ENCODE results near the gene MAGI2. TPM values are rescaled to one million over a fixed set of nuclear protein-coding genes. Genes with fewer than 3 reads are reported as not detected.

MAGI2 gene
- total and polyA plus RNA-seq, 2 experiments from 2014 or later = 10.4 to 26.4 TPM

- H3K9me2 ChIP-seq (ENCODE audit: insufficient read depth) = no peaks in the 10 kb centered on the region
- peak overlapping the region; percentile 47; the same call in 1 of the 2 replicates for H2AFZ ChIP-seq
- TF ChIP-seq JUNB (IDR thresholded peaks at IDR 0.05; ENCODE audit: unreplicated experiment) (no peak), ZNF462 (CRISPR knock-in tag; IDR thresholded peaks at IDR 0.05) (no peak), CREB1 (CRISPR knock-in tag; IDR thresholded peaks at IDR 0.05; ENCODE audit: low read depth) (no peak), ZNF331 (CRISPR knock-in tag; IDR thresholded peaks at IDR 0.05; ENCODE audit: low read depth) (no peak), ETS1 (IDR thresholded peaks at IDR 0.05) (no peak), NANOG (IDR thresholded peaks at IDR 0.05; ENCODE audit: borderline replicate concordance) (no peak), EZH2 (IDR thresholded peaks at IDR 0.05; ENCODE audit: low read depth, unreplicated experiment) (no peak), EZH2phosphoT487 (IDR thresholded peaks at IDR 0.05; ENCODE audit: unreplicated experiment) (no peak), STAT1 (IDR thresholded peaks at IDR 0.05; ENCODE audit: unreplicated experiment) (no peak), POLR2AphosphoS5 (IDR thresholded peaks at IDR 0.05; ENCODE audit: low read depth) (no peak), CTCF (conservative IDR thresholded peaks at IDR 0.05; ENCODE audit: low read depth in 2 of 2) (no peak), REST (IDR thresholded peaks at IDR 0.05; ENCODE audit: unreplicated experiment) (no peak), ZNF114 (CRISPR knock-in tag; IDR thresholded peaks at IDR 0.05) (no peak)
- no peak overlapping the region for H3K27ac Mint-ChIP-seq
- no peaks in the 10 kb centered on the region for H3K27me3 ChIP-seq (ENCODE audit: insufficient read depth)
- no peaks in the 10 kb centered on the region for H3K36me3 Mint-ChIP-seq (ENCODE audit: low read depth)
- peaks cover 6% of the 10 kb centered on the region for H3K4me1 Mint-ChIP-seq
- no peaks in the 10 kb centered on the region for H4K20me1 ChIP-seq (replicated peaks; ENCODE audit: insufficient read depth)
- DNase-seq (ENCODE audit: low spot score) = no peak
- no peak for ATAC-seq
- no peaks in the 10 kb centered on the region for H3F3A ChIP-seq (replicated peaks; ENCODE audit: low read depth)
- H3K4me1 ChIP-seq (ENCODE audit: insufficient read depth) = no peaks in the 10 kb centered on the region; the same call in 1 of the 2 replicates
- no peaks in the 10 kb centered on the region for H3K36me3 ChIP-seq (ENCODE audit: insufficient read depth)
- no peaks in the 10 kb centered on the region for H3K9me3 Mint-ChIP-seq
- H3K27ac ChIP-seq (ENCODE audit: low read depth) = no peak overlapping the region
- no peaks in the 10 kb centered on the region for H3K79me2 ChIP-seq (replicated peaks; ENCODE audit: insufficient read depth)
- no peak overlapping the region for H3K4me2 ChIP-seq
- no peak overlapping the region for H3K4me3 Mint-ChIP-seq
- H3K4me3 ChIP-seq = no peak overlapping the region
- peaks cover 4% of the 10 kb centered on the region for H3K27me3 Mint-ChIP-seq (ENCODE audit: insufficient read depth, low read depth, poor library complexity)
These were observed 1473.3 kb downstream of the MAGI2 start for GRCh38 chr7:77980087-77980713.
